ENCODE measurements around the gene MAP3K2.

MAP3K2 gene

GRCh38 chr2:127405255-127405610 lies 17.5 kb upstream of the MAP3K2 start:
- DNase-seq (ENCODE audit: low read depth), result no peak

GRCh38 chr2:127404466-127405254 lies 16.9 kb upstream of the MAP3K2 start:
- no peak for DNase-seq (ENCODE audit: low read depth)

GRCh38 chr2:127403460-127403859 lies 15.7 kb upstream of the MAP3K2 start:
- no peak for DNase-seq (ENCODE audit: low read depth)

GRCh38 chr2:127401757-127402695 lies 14.3 kb upstream of the MAP3K2 start:
- no peak for DNase-seq (ENCODE audit: low read depth)

- DNase-seq (ENCODE audit: low read depth), result no peak
Observed at GRCh38 chr2:127400897-127401756, 13.4 kb upstream of the MAP3K2 start.

- no peak for DNase-seq (ENCODE audit: low read depth)
Observed at GRCh38 chr2:127400533-127400896, 12.7 kb upstream of the MAP3K2 start.

- DNase-seq (ENCODE audit: low read depth), result peak; percentile 74
Observed at GRCh38 chr2:127398239-127398590, 10.4 kb upstream of the MAP3K2 start.

- DNase-seq (ENCODE audit: low read depth), result no peak
Observed at GRCh38 chr2:127397568-127398238, 9.9 kb upstream of the MAP3K2 start.

GRCh38 chr2:127394492-127394891 lies 6.7 kb upstream of the MAP3K2 start:
- DNase-seq (ENCODE audit: low read depth), result no peak

- DNase-seq (ENCODE audit: low read depth), result no peak
Observed at GRCh38 chr2:127392828-127393578, 5.2 kb upstream of the MAP3K2 start.

- DNase-seq (ENCODE audit: low read depth), result no peak
Observed at GRCh38 chr2:127392133-127392827, 4.5 kb upstream of the MAP3K2 start.

GRCh38 chr2:127389778-127390435 lies 2.1 kb upstream of the MAP3K2 start:
- DNase-seq (ENCODE audit: low read depth), result no peak

- DNase-seq (ENCODE audit: low read depth), result no peak
Observed at GRCh38 chr2:127388423-127389164, 819 bp upstream of the MAP3K2 start.

- DNase-seq (ENCODE audit: low read depth), result no peak
Observed at GRCh38 chr2:127386764-127387654, 766 bp downstream of the MAP3K2 start.

GRCh38 chr2:127386246-127386645 lies 1.5 kb downstream of the MAP3K2 start:
- DNase-seq (ENCODE audit: low read depth), result no peak

GRCh38 chr2:127384529-127384928 lies 3.2 kb downstream of the MAP3K2 start:
- DNase-seq (ENCODE audit: low read depth), result no peak

- DNase-seq (ENCODE audit: low read depth), result no peak
Observed at GRCh38 chr2:127382831-127383230, 4.9 kb downstream of the MAP3K2 start.

GRCh38 chr2:127381762-127382161 lies 6.0 kb downstream of the MAP3K2 start:
- DNase-seq (ENCODE audit: low read depth), result no peak

Measured in non-pigmented ciliary epithelial cell (primary cell).